Lower leg skin (tissue), 3 donors: ENCODE data around the gene C11orf91.

Source experiments
- CTCF ChIP-seq, 3 donors: fragments of 450-650 bp; IDR thresholded peaks; one replicate each; pipeline ENCODE4 v1.5.1; 2016; ENCODE audit warnings: antibody characterized with exemption in 3 of 3, mild to moderate bottlenecking in 3 of 3, moderate library complexity in 2 of 3
- POLR2A ChIP-seq, 2 donors: fragments of 450-650 bp; IDR thresholded peaks; one replicate each; pipeline ENCODE4 v1.6.1; 2016 to 2017; ENCODE audit warnings: antibody characterized with exemption in 2 of 2, mild to moderate bottlenecking in 1 of 2, moderate library complexity in 1 of 2

- TF ChIP-seq POLR2A (IDR thresholded peaks at IDR 0.05) = no peak
- no peak for TF ChIP-seq CTCF (IDR thresholded peaks at IDR 0.05)
Measured at GRCh38 chr11:33725496-33725895, 24.9 kb upstream of the C11orf91 start.
